A549 (cell line): ENCODE measurements around the gene NOP9. TPM values are rescaled to one million over a fixed set of nuclear protein-coding genes. Genes with fewer than 3 reads are reported as not detected.

ENCODE experiments used
- ATAC-seq, 2 experiments: fragments of 200-7000 bp in 1 of 2; fragments of >200 bp in 1 of 2; cut with Nextera tagmentation in 1 of 2; cut with Tn5 transposase in 1 of 2; 3 replicates each; pipeline versions ENCODE4 v1.8.0 to v1.9.1; 2018 to 2020; ENCODE audit warnings: mild to moderate bottlenecking in 1 of 2, moderate library complexity in 1 of 2
- CTCF ChIA-PET: fragments of 300-600 bp; sonication (Branson Sonifier 250); formaldehyde crosslinking; extraction: SDS; loops from one replicate; lab custom pipeline; 2021; ENCODE audit warnings: antibody characterized with exemption, inconsistent platforms; lab: Yijun Ruan, JAX
- POLR2A ChIA-PET: fragments of 350-600 bp; formaldehyde crosslinking; extraction: SDS; loops from one replicate; lab custom pipeline; 2021; ENCODE audit warnings: antibody characterized with exemption, inconsistent platforms; lab: Yijun Ruan, JAX
- DNase-seq, 2 experiments: peaks; one replicate each; pipeline versions ENCODE4 v3.0.0 to v3.0.0-alpha.2; 2011 to 2016; ENCODE audit warnings: low read depth in 1 of 2, low spot score in 1 of 2
- FAIRE-seq: peaks from 2 replicates; lab custom pipeline; 2011; peaks lifted over from hg19 to GRCh38; lab: Jason Lieb, UNC
- H3K27ac ChIP-seq, 2 experiments: fragments of >200 bp; sonication (Bioruptor Twin); formaldehyde crosslinking; 3 replicates each; pipeline ENCODE4 v1.5.1; 2016 to 2017
- H3K4me1 ChIP-seq: fragments of >200 bp; sonication (Bioruptor Twin); formaldehyde crosslinking; 3 replicates; pipeline ENCODE4 v1.6.1; 2016
- H3K4me2 ChIP-seq: fragments of >200 bp; sonication (Bioruptor Twin); formaldehyde crosslinking; 3 replicates; pipeline ENCODE4 v1.6.1; 2016
- H3K4me3 ChIP-seq: fragments of >200 bp; sonication (Bioruptor Twin); formaldehyde crosslinking; 3 replicates; pipeline ENCODE4 v1.5.1; 2016
- H3K9me3 ChIP-seq: fragments of >200 bp; sonication (Bioruptor Twin); formaldehyde crosslinking; 3 replicates; pipeline ENCODE4 v1.6.1; 2016
- BHLHE40 ChIP-seq: IDR thresholded peaks from 2 replicates; pipeline ENCODE4 v1.6.1; 2012; ENCODE audit warnings: low read depth, low read length, inconsistent platforms
- CBX8 ChIP-seq: fragments of 200-600 bp; sonication (generic); IDR thresholded peaks from 2 replicates; pipeline ENCODE4 v1.6.1; 2016
- CTCF ChIP-seq: fragments of >200 bp; sonication (Bioruptor Twin); formaldehyde crosslinking; IDR thresholded peaks from 3 replicates; pipeline ENCODE4 v1.5.1; 2016
- ELK1 ChIP-seq: fragments of 150-350 bp; IDR thresholded peaks from 2 replicates; pipeline ENCODE4 v1.6.1; 2014; ENCODE audit warnings: low read depth, mild to moderate bottlenecking, low read length
- ESRRA ChIP-seq: fragments of 150-350 bp; IDR thresholded peaks from 2 replicates; pipeline ENCODE4 v1.6.1; 2014; ENCODE audit warnings: mild to moderate bottlenecking, low read length, borderline replicate concordance
- FOXS1 ChIP-seq: fragments of 250-450 bp; sonication (Bioruptor Pico); IDR thresholded peaks from 2 replicates; pipeline ENCODE4 v1.5.0; 2020; ENCODE audit warnings: mild to moderate bottlenecking, moderate library complexity
- GATA3 ChIP-seq: IDR thresholded peaks from 2 replicates; pipeline ENCODE4 v1.6.1; 2012; ENCODE audit warnings: borderline replicate concordance
- HDAC2 ChIP-seq: fragments of 200-600 bp; sonication (generic); IDR thresholded peaks from 2 replicates; pipeline ENCODE4 v1.6.1; 2016
- HEYL ChIP-seq: fragments of 250-450 bp; sonication (Bioruptor Pico); IDR thresholded peaks from 2 replicates; pipeline ENCODE4 v1.8.0; 2021; ENCODE audit warnings: mild to moderate bottlenecking, moderate library complexity
- KDM1A ChIP-seq: fragments of 200-600 bp; sonication (generic); IDR thresholded peaks from 2 replicates; pipeline ENCODE4 v1.6.1; 2016; ENCODE audit warnings: low read depth, mild to moderate bottlenecking
- MAFK ChIP-seq: fragments of 450-650 bp; IDR thresholded peaks from 2 replicates; pipeline ENCODE4 v1.6.1; 2014; ENCODE audit not compliant: partially characterized antibody
- MAZ ChIP-seq: fragments of 150-350 bp; IDR thresholded peaks from 2 replicates; pipeline ENCODE4 v1.6.1; 2014; ENCODE audit warnings: antibody characterized with exemption, low read depth, low read length, borderline replicate concordance
- SMC3 ChIP-seq: fragments of >200 bp; sonication (Bioruptor Twin); formaldehyde crosslinking; IDR thresholded peaks from 3 replicates; pipeline ENCODE4 v1.6.1; 2018; ENCODE audit warnings: inconsistent platforms
- SREBF2 ChIP-seq: fragments of 450-650 bp; IDR thresholded peaks from 2 replicates; pipeline ENCODE4 v1.6.1; 2014; ENCODE audit warnings: mild to moderate bottlenecking, moderate library complexity
- TFCP2L1 ChIP-seq: fragments of 250-450 bp; sonication (Bioruptor Pico); IDR thresholded peaks from 2 replicates; pipeline ENCODE4 v1.5.0; 2021; ENCODE audit warnings: mild to moderate bottlenecking
- ZC3H11A ChIP-seq: fragments of 450-650 bp; IDR thresholded peaks from 2 replicates; pipeline ENCODE4 v1.6.1; 2014; ENCODE audit warnings: antibody characterized with exemption, mild to moderate bottlenecking
- ZFP36 ChIP-seq: fragments of 450-650 bp; IDR thresholded peaks from 2 replicates; pipeline ENCODE4 v1.6.1; 2014; ENCODE audit warnings: borderline replicate concordance; ENCODE audit not compliant: partially characterized antibody
- ZSCAN20 ChIP-seq: fragments of 250-450 bp; sonication (Bioruptor Pico); IDR thresholded peaks from 2 replicates; pipeline ENCODE4 v1.8.0; 2022; ENCODE audit warnings: mild to moderate bottlenecking, moderate library complexity
- WGBS: methylation state at CpG from one replicate; pipeline ENCODE4 v1.1.6; 2017; ENCODE audit errors: missing lambda C conversion rate; 5-methylcytosine and 5-hydroxymethylcytosine counted together
- polyA plus RNA-seq, 4 experiments: library from polyadenylated mRNA; depleted of rRNA in 3 of 4; stranded (reverse); fragments of >200 nt; fragmentation: RNase III in 1 of 4; extraction: RNeasy Plus Mini Kit Qiagen cat#74134 plus additional on column Dnase treatment in 1 of 4; gene quantifications; 2 replicates in 3 of 4; 3 replicates in 1 of 4; pipeline ENCODE4 v1.2.3, GENCODE V29; 2011 to 2017
- TF ChIP-seq, protein P1 (sequence below): fragments of 250-450 bp; sonication (Bioruptor Pico); IDR thresholded peaks from 2 replicates; pipeline ENCODE4 v1.5.0; 2021; ENCODE audit warnings: mild to moderate bottlenecking, moderate library complexity, borderline replicate concordance
- TF ChIP-seq, protein P2 (sequence below): fragments of 450-650 bp; IDR thresholded peaks from 2 replicates; pipeline ENCODE4 v1.6.1; 2014; ENCODE audit warnings: antibody characterized with exemption

NOP9 gene
- polyA plus RNA-seq, 2 of the 4 experiments (the other 2 are of a cell fraction), result 16.5 to 24.5 TPM

DNA sequence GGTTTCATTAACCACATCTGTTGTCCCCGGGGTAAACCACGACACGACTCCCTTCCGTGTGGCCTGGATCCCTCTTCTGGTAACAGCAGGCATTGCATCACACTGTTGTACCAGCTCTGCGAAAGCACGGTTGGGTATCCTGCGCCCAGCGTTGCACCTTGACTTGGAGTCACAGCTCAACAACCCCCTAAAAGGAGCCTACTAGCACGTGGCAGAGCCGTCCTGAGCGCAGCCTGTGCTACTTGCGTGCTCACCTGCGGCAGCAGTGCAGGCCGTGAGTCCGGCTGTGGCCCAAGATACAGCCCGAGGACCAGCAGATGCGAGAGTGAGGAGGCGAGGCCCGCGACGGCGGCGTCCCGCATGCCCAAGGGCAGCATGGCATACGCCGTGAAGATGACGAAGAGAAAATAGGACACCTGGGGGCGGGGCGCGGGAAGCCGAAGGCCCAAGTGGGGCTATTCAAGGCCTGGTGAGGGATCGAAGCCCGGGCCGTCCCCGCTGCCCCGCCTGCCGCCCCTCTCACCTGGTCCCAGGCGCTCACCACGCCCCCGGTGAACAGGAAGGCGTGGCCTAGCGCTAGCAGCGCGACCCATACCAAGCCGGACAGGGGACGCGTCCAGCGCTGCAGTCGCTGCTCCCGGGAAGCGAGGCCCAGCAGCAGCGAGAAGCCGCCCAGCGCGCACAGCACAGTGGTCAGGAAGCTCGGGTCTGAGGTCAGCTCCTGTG is 32.8 kb downstream of the NOP9 start (continued):
- TF ChIP-seq HDAC2, result no peak
- TF ChIP-seq SREBF2, result no peak
- TF ChIP-seq ZSCAN20 (CRISPR knock-in tag), result no peak
- no peak for TF ChIP-seq ZFP36

DNA sequence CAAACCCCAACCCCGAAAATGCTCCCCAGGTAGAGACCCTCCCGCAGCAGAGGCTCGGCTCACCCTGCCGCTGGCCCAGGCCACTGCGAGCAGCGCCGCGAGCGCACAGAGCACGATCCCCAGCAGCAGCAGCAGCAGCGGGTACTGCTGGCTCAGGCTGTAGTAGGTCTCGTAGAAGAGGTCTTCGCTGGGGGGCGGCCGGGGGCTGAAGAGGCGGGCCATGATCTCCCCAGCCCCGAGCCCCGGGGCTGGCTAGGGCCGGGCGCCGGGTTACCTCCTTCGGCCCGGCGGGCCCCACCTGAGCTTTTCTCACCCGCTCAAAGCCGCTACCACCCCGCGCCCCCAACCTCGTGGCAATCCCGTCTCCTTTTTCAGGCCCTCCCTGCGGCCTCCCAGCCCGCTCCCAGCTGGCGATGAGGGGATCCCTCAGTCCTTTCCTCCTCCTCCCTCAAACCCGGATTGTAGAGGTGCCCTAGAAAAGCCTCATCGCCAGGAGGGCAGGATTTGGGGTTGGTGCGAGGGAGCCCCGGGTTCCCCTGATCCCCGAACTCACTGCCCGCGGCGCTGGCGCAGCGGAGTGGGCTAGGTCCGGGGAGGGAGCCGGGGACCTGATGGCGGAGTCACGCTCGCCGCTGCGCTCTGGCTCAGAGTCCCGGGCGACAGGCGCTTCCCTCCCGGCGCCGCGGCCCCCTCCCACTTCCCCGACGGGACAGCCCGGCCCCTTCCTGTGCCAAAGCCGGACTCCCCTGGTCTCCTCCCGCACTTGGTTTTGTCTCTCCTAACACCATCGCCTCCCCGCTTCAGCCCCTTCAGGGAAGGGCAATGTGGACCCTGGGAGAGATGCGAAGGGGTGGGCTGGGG is 35.0 kb downstream of the NOP9 start, which contains the start of gene ADCY4:
Gene ADCY4 (minus strand): TSS at position 641 of the 861 bp plus-strand sequence. CDS start 419 bp downstream, at position 222.
- Histone ChIP-seq H3K4me3 (no peak within 1 kb of the TSS), H3K27ac (peak within 1 kb of the TSS in 1 of 2 experiments; percentile 71; a peak in 2 of 6 replicates), H3K4me1 (peaks cover 3% of the 10 kb centered on the region; the same call in 1 of the 3 replicates), H3K9me3 (no peaks in the 10 kb centered on the region), H3K4me2 (peak within 1 kb of the TSS; percentile 62)
- FAIRE-seq, result no peak
- ATAC-seq, result no peak
- no peak for DNase-seq
- TF ChIP-seq ZC3H11A, result no peak
- TF ChIP-seq FOXS1 (CRISPR knock-in tag), result no peak
- no peak for TF ChIP-seq CTCF
- no peak for TF ChIP-seq ESRRA
- TF ChIP-seq CBX8, result no peak
- no peak for TF ChIP-seq HEYL (CRISPR knock-in tag)
- no peak for TF ChIP-seq MAZ
- no peak for TF ChIP-seq ELK1
- TF ChIP-seq, protein P1, sequence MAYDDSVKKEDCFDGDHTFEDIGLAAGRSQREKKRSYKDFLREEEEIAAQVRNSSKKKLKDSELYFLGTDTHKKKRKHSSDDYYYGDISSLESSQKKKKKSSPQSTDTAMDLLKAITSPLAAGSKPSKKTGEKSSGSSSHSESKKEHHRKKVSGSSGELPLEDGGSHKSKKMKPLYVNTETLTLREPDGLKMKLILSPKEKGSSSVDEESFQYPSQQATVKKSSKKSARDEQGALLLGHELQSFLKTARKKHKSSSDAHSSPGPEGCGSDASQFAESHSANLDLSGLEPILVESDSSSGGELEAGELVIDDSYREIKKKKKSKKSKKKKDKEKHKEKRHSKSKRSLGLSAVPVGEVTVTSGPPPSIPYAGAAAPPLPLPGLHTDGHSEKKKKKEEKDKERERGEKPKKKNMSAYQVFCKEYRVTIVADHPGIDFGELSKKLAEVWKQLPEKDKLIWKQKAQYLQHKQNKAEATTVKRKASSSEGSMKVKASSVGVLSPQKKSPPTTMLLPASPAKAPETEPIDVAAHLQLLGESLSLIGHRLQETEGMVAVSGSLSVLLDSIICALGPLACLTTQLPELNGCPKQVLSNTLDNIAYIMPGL (CRISPR knock-in tag), result no peak
- no peak for TF ChIP-seq GATA3
- TF ChIP-seq TFCP2L1, result no peak
- TF ChIP-seq KDM1A, result no peak
- TF ChIP-seq, protein P2, sequence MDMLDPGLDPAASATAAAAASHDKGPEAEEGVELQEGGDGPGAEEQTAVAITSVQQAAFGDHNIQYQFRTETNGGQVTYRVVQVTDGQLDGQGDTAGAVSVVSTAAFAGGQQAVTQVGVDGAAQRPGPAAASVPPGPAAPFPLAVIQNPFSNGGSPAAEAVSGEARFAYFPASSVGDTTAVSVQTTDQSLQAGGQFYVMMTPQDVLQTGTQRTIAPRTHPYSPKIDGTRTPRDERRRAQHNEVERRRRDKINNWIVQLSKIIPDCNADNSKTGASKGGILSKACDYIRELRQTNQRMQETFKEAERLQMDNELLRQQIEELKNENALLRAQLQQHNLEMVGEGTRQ, result no peak
- no peak for TF ChIP-seq SMC3
- TF ChIP-seq MAFK, result no peak
- no peak for TF ChIP-seq BHLHE40
- ChIA-PET CTCF (interaction anchor here (0.6 to 46.6 kb wide), 20 partner anchors 11 to 106 kb away, joined by 3 to 1142 read pairs (median 24); partner anchors contain the start of genes CBLN3, CIDEB, KHNYN and LTB4R), POLR2A (interaction anchor here (2.0 kb wide), 1 partner anchor 107 kb away, joined by 8 read pairs; the partner anchor contains the start of gene SDR39U1)
- WGBS, result 88% methylated on average over 64 of the region's 65 CpGs
